D721Med (cell line): ENCODE results near the gene VEPH1.

Experiments used
- DNase-seq: peaks from one replicate; pipeline ENCODE4 v3.0.0; 2011; ENCODE audit warnings: low spot score; ENCODE audit not compliant: insufficient read length
- FAIRE-seq: peaks from 2 replicates; lab custom pipeline; 2011; peaks lifted over from hg19 to GRCh38; lab: Jason Lieb, UNC
- TF ChIP-seq, protein P1 (sequence below): IDR thresholded peaks from 2 replicates; pipeline ENCODE4 v1.5.1; 2012; ENCODE audit warnings: mild to moderate bottlenecking, control low read depth; ENCODE audit not compliant: insufficient read depth; ENCODE audit errors: missing control alignments

VEPH1 gene

DNA sequence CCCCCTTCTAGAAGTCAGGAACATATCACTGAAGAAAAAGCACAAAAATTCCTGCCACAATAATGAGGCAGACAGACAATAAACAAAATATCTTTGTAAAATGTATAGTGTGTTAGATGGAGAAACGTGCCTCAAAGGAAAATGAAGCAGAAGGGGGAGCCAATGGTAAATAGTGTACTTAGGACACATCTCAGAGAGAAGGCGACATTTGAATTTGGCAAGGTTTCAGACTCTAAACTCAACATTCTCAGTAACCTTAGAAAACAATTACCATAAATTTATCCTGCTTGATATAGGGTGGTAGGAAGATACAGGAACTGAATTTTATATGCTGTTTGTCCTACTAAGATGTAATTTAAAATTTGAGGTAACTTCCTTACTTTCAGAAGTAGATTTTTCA, 119.2 kb downstream of the VEPH1 start:
- TF ChIP-seq, protein P1, sequence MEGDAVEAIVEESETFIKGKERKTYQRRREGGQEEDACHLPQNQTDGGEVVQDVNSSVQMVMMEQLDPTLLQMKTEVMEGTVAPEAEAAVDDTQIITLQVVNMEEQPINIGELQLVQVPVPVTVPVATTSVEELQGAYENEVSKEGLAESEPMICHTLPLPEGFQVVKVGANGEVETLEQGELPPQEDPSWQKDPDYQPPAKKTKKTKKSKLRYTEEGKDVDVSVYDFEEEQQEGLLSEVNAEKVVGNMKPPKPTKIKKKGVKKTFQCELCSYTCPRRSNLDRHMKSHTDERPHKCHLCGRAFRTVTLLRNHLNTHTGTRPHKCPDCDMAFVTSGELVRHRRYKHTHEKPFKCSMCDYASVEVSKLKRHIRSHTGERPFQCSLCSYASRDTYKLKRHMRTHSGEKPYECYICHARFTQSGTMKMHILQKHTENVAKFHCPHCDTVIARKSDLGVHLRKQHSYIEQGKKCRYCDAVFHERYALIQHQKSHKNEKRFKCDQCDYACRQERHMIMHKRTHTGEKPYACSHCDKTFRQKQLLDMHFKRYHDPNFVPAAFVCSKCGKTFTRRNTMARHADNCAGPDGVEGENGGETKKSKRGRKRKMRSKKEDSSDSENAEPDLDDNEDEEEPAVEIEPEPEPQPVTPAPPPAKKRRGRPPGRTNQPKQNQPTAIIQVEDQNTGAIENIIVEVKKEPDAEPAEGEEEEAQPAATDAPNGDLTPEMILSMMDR = no peak
- FAIRE-seq (no peak), DNase-seq (no peak)

DNA sequence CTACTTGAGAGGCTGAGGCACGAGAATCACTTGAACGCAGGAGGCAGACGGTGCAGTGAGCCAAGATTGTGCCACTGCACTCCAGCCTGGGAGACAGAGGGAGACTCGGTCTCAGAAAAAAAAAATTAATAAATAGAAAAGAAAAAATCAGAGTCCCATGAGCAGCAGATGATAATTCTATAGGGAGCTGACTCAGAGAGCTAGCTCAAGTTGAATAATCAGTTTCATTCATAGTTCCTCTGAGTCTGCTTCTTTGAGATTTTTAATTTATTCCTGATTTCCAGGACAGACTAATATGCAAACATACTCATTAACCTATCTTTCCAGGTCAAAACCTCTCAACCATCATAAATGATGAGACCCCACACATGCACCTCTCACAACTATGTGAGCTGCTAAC, 121.6 kb downstream of the VEPH1 start:
- DNase-seq (no peak), FAIRE-seq (no peak)
- TF ChIP-seq, protein P1 = no peak

DNA sequence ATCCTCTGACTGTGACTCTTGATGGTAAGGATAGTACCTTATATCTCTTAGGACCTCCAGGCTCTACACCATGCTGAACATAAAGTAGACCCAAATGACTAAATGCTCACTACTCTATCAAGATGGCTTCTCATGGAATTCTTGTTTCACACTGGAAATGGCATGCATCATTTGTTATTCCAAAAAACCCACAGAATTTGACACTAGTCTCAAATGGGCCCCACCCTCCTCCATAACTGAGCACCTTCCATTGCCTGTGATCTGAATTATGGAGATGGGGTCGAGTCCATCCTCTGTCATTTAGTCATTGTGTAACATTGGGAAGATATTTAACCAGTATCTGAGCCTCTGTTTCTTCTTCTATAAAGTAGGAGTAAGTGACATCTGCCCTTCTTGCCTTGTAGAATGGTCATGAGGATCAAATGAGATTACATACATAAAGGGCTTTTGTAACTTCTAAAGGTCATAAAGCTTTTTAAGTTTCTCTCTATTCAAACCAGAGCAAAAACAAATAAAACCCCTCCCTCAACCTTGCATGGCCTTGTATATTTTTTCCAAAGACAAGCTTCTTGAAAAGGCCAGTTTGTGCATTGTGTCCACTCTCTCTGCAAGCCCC, 123.6 kb downstream of the VEPH1 start:
- no peak for FAIRE-seq
- TF ChIP-seq, protein P1 = no peak
- no peak for DNase-seq

DNA sequence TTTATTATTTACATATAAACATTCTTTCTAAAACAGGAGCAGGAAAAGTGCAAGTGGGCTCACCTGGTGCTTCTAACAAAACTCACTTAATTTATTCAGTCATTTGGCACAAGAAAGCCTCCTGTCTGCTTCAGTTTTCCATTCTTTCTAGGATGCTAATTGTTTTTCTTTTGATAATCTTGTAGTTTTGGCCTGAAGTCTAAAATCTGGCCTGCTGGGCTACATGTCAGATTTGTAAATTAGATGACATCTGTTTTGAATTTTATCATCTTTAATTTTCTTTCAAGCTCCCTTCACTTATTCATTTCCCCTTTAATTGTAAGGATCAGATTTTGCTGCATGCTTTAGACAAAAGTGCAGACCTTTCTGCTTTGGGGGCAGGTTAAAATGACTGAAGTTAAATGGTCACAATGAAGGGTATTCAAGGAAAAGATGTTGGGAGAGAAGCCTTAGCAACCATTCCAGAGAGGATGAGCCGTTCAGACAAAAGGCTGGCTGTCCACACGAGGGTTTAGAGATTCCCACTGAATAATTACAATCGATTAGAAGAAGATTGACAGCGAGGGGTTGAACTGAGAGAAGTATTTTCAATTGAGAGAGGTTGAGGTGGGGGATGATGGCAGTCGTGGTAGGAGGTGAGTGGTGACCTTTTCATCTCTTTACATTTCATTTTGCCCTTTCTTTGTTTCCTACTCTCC, 126.5 kb downstream of the VEPH1 start:
- FAIRE-seq (no peak), DNase-seq (no peak)
- TF ChIP-seq, protein P1 = no peak

DNA sequence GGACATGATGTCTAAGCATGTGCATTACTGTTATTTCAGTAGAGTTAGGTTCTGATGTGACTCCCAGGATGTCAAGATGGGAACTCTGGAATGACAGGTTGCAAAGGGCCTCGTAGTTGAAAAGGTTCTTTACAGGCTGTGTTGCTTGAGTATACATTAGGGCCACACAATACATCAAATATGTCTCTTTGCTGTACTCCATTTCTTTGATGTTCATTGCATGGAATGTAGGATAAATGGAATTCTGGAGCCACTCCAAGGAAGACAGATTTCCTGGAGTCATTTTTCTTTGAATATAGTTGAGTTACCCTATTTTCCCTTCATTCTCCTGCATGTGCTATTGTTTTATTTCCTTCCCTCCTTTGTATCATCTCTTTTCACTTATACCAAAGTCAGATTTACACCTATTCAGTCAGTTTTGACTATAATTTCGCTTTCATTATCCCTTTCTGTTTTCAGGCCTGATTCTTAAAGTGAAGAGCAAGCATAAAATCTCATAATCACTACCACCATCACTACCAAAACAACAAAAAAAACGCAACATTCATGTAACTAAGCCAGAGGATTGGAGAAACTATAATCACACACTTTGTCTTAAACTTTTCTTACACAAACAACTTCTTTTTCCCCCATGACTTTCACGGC, 127.8 kb downstream of the VEPH1 start:
- TF ChIP-seq, protein P1 = no peak
- FAIRE-seq (no peak), DNase-seq (no peak)

DNA sequence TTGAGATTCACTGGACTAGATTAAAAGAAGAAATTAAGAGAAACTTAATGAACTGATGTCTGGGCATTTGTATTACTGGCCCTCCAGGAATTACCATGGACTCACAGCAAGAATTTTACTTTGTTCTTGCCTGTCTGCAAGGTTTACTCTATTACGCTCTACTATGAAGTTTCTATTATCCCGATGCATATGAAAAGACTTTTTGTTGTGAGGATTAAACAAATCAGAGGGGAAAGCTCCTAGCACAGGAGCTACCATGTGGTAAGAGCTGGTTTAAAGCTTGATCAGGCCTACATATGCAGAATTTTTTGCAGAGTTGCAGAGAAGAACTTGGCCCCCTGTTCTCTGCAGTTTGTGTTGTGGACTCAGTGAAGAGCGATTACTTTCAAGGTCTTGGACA, 128.3 kb downstream of the VEPH1 start:
- DNase-seq (no peak), FAIRE-seq (no peak)
- TF ChIP-seq, protein P1 = no peak

DNA sequence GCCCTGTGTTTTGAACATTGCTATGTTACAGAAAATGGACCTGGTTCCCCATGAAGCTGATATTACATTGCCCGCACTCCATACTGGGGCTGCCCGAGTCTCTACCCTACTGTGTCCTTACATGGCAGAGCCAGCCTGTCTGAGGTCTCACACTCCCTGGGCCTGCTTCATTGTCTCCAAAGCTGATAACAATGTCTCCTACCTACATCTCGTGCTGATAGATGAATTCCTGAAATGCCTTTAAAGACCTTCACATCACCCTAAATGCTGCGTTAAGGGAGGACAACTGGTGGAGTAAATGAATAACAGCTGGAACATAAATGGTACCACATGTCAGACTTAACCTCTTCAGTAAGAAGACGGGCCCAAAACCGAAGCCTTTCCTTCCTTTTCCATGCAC, 129.4 kb downstream of the VEPH1 start:
- no peak for FAIRE-seq
- DNase-seq = no peak
- TF ChIP-seq, protein P1 = no peak
